HEK293 (cell line): Measurements from ENCODE around the gene VSTM2B.

Experiments
- ZNF664 ChIP-seq: fragments of 450-650 bp; formaldehyde crosslinking; IDR thresholded peaks from 2 replicates; pipeline ENCODE4 v1.5.1; 2016; ENCODE audit warnings: missing biosample characterization, missing genetic modification characterization
- TF ChIP-seq, protein P1 (sequence below): fragments of 450-650 bp; formaldehyde crosslinking; IDR thresholded peaks from 2 replicates; pipeline ENCODE4 v1.5.1; 2016; ENCODE audit warnings: missing biosample characterization, missing genetic modification characterization

DNA sequence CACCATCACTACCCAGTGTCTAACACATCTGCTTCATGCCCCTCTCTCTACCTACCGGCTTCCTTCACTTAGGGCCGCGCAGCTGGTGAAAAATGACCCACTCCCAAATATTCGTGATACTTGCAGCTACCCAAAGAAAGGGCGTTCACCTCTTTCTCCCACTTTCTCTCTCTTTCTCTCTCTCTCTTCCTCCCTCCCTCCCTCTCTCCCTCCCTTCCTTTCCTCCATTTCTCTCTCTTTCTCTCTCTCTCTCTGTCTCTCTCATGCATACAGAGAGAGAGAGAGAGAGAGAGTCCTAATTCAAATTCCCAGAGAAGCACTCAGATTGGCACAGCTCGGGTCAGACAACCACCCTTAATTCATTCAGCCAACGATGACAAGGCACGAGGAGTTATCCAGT is 52.6 kb downstream of the VSTM2B start:
- TF ChIP-seq ZNF664 (tag by site-specific recombination) = no peak
- TF ChIP-seq, protein P1, sequence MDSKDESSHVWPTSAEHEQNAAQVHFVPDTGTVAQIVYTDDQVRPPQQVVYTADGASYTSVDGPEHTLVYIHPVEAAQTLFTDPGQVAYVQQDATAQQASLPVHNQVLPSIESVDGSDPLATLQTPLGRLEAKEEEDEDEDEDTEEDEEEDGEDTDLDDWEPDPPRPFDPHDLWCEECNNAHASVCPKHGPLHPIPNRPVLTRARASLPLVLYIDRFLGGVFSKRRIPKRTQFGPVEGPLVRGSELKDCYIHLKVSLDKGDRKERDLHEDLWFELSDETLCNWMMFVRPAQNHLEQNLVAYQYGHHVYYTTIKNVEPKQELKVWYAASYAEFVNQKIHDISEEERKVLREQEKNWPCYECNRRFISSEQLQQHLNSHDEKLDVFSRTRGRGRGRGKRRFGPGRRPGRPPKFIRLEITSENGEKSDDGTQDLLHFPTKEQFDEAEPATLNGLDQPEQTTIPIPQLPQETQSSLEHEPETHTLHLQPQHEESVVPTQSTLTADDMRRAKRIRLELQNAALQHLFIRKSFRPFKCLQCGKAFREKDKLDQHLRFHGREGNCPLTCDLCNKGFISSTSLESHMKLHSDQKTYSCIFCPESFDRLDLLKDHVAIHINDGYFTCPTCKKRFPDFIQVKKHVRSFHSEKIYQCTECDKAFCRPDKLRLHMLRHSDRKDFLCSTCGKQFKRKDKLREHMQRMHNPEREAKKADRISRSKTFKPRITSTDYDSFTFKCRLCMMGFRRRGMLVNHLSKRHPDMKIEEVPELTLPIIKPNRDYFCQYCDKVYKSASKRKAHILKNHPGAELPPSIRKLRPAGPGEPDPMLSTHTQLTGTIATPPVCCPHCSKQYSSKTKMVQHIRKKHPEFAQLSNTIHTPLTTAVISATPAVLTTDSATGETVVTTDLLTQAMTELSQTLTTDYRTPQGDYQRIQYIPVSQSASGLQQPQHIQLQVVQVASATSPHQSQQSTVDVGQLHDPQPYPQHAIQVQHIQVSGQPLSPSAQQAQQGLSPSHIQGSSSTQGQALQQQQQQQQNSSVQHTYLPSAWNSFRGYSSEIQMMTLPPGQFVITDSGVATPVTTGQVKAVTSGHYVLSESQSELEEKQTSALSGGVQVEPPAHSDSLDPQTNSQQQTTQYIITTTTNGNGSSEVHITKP (tag by site-specific recombination) = no peak
